ENCODE data around the gene PRIM1. TPM values are rescaled to one million over a fixed set of nuclear protein-coding genes. Genes with fewer than 3 reads are reported as not detected.
"Not testable (repeated sequence)": the region's sequence is repeated elsewhere in the genome, so short reads cannot be mapped to it uniquely, and the experiment has no call there.

The PRIM1 gene
- total RNA-seq, 1 experiment from 2014 or later, result 52.3 TPM

- Histone ChIP-seq H3K9me3 (replicated peaks) (no peaks in the 10 kb centered on the region), H3K36me3 (peaks cover 34% of the 10 kb centered on the region), H3K27ac (no peak overlapping the region), H3K27me3 (no peaks in the 10 kb centered on the region), H3K4me1 (no peaks in the 10 kb centered on the region), H3K4me3 (no peak overlapping the region)
- DNase-seq, result no peak
These were observed 23.8 kb downstream of the PRIM1 start for GRCh38 chr12:56728139-56728861.

GRCh38 chr12:56726196-56726675 is 25.9 kb downstream of the PRIM1 start:
- Histone ChIP-seq H3K27ac (peak overlapping the region; percentile 97), H3K36me3 (peaks cover 39% of the 10 kb centered on the region), H3K4me3 (peak overlapping the region; percentile 82), H3K4me1 (peaks cover 17% of the 10 kb centered on the region)
- DNase-seq; H3K9me3 ChIP-seq (replicated peaks); H3K27me3 ChIP-seq: not testable (repeated sequence)

- Histone ChIP-seq H3K4me1 (peaks cover 21% of the 10 kb centered on the region), H3K36me3 (peaks cover 40% of the 10 kb centered on the region), H3K4me3 (peak overlapping the region; percentile 82), H3K27me3 (no peaks in the 10 kb centered on the region), H3K27ac (peak overlapping the region; percentile 97), H3K9me3 (replicated peaks) (no peaks in the 10 kb centered on the region)
- DNase-seq, result no peak
These were observed 26.4 kb downstream of the PRIM1 start for GRCh38 chr12:56725723-56726102.

DNA sequence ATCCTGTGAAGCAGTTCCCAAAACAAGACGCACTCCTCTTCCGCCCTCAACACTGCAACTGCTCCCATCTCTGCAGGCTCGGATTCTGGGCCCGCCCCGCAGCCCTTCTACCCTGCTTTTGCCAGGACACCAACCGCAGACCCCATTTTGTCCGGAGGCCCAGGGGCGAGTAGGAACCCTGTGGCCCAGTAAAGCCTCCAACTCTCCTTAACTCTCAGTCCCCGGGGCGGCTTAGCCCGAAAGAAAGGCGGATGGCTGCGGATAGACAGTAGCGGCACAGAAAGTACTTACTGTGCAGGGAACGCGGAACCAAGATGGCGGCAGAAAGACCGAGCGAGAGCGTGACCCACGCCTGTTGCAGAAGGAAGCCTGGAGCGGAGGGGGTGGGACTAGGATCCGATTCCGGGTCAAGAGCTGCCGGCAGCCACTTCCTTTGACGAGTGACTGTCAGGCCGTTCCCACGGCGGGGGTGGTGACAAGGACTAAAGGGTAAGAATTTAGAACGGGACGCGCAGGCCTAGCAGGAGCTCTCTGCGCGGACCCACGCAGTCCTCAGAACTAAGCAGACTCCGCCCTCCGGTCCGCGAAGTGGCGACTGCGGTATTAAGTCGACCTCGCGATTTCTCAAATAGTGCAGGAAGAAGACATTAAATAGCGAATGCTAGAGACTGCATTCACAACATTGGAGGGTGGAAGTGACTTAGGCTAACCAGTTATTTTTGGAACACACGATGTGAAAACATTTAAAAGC is 27.0 kb downstream of the PRIM1 start, which contains the start of gene NACA:
Gene NACA (minus strand): TSS at position 328 of the 751 bp plus-strand sequence. CDS start 778 bp downstream, outside the sequence.
- peaks cover 44% of the 10 kb centered on the region for H3K36me3 ChIP-seq

DNA sequence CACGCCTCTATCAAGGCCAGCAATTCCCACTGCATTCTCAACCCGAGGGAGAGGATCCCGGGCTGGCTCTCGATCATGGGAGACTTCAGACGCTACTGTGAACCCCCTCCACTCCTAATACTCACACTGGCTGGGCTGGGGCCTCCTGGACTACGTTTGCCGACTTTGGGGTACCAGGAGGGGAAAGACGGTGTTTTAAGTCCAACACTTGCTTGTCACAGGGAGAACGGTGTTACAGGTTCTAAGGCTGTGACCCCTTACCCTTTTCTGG is 27.5 kb downstream of the PRIM1 start:
- Histone ChIP-seq H3K4me1 (peaks cover 21% of the 10 kb centered on the region), H3K4me3 (peak overlapping the region; percentile 82), H3K9me3 (replicated peaks) (no peaks in the 10 kb centered on the region), H3K27me3 (no peaks in the 10 kb centered on the region), H3K36me3 (peaks cover 48% of the 10 kb centered on the region), H3K27ac (peak overlapping the region; percentile 97)
- peak in 1 of 2 experiments; percentile 23 for DNase-seq

More for the DNA sequence above, 27.0 kb downstream of the PRIM1 start, which contains the start of gene NACA:
- Histone ChIP-seq H3K4me3 (peak within 1 kb of the TSS; percentile 82), H3K4me1 (peaks cover 21% of the 10 kb centered on the region), H3K27ac (peak within 1 kb of the TSS; percentile 97), H3K27me3 (no peaks in the 10 kb centered on the region), H3K9me3 (replicated peaks) (no peaks in the 10 kb centered on the region)
- DNase-seq, result peak; percentile 98 to 99

- H3K36me3 ChIP-seq, result peaks cover 53% of the 10 kb centered on the region
- H3K27me3 ChIP-seq, result no peaks in the 10 kb centered on the region
- H3K4me1 ChIP-seq, result peaks cover 23% of the 10 kb centered on the region
- H3K27ac ChIP-seq, result peak overlapping the region; percentile 97
- no peaks in the 10 kb centered on the region for H3K9me3 ChIP-seq (replicated peaks)
- H3K4me3 ChIP-seq, result peak overlapping the region; percentile 82
- peak; percentile 58 to 79 for DNase-seq
These were observed 28.0 kb downstream of the PRIM1 start for GRCh38 chr12:56723889-56724700.

- peaks cover 58% of the 10 kb centered on the region for H3K36me3 ChIP-seq
- peak overlapping the region; percentile 97 for H3K27ac ChIP-seq
- peak overlapping the region; percentile 82 for H3K4me3 ChIP-seq
- peaks cover 26% of the 10 kb centered on the region for H3K4me1 ChIP-seq
- peak in 1 of 2 experiments; percentile 85 for DNase-seq
- H3K9me3 ChIP-seq (replicated peaks), result no peaks in the 10 kb centered on the region
- H3K27me3 ChIP-seq, result no peaks in the 10 kb centered on the region
These were observed 28.8 kb downstream of the PRIM1 start for GRCh38 chr12:56723352-56723751.

- peaks cover 26% of the 10 kb centered on the region for H3K4me1 ChIP-seq
- no peaks in the 10 kb centered on the region for H3K27me3 ChIP-seq
- H3K9me3 ChIP-seq (replicated peaks), result no peaks in the 10 kb centered on the region
- H3K36me3 ChIP-seq, result peaks cover 58% of the 10 kb centered on the region
- no peak for DNase-seq
- H3K4me3 ChIP-seq, result peak overlapping the region; percentile 82
- peak overlapping the region; percentile 97 for H3K27ac ChIP-seq
These were observed 29.3 kb downstream of the PRIM1 start for GRCh38 chr12:56722832-56723231.

- Histone ChIP-seq H3K36me3 (peaks cover 62% of the 10 kb centered on the region), H3K4me3 (peak overlapping the region; percentile 9; the same call in 1 of the 2 replicates), H3K4me1 (peaks cover 26% of the 10 kb centered on the region), H3K9me3 (replicated peaks) (no peaks in the 10 kb centered on the region), H3K27ac (peak overlapping the region; percentile 32), H3K27me3 (no peaks in the 10 kb centered on the region)
- DNase-seq, result peak in 1 of 2 experiments; percentile 48
These were observed 30.4 kb downstream of the PRIM1 start for GRCh38 chr12:56721721-56722120.

DNA sequence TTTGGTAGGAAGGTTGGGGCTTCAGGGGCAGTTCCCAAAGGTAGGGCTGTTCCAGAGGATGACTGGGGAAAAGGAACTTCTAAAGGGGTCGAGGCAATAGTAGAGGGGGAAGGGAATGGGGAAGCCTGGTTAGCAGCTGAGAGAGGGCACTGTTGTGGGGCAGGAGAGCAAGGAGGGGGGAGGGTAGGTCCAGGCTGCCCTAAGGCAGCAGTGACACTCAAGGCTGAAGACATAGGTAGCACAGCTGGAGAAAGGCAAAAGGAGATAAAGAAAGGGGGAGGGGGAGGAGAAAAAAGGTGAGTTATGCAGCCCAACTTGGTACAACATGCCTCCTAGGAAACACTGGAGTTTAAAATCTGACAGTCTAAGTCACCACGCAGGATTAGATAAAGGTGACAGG is 30.9 kb downstream of the PRIM1 start:
- H3K36me3 ChIP-seq, result peaks cover 64% of the 10 kb centered on the region
- no peak overlapping the region for H3K4me3 ChIP-seq
- H3K27ac ChIP-seq, result no peak overlapping the region
- H3K4me1 ChIP-seq, result peaks cover 26% of the 10 kb centered on the region
- no peak for DNase-seq
- no peaks in the 10 kb centered on the region for H3K9me3 ChIP-seq (replicated peaks)
- H3K27me3 ChIP-seq, result no peaks in the 10 kb centered on the region

DNA sequence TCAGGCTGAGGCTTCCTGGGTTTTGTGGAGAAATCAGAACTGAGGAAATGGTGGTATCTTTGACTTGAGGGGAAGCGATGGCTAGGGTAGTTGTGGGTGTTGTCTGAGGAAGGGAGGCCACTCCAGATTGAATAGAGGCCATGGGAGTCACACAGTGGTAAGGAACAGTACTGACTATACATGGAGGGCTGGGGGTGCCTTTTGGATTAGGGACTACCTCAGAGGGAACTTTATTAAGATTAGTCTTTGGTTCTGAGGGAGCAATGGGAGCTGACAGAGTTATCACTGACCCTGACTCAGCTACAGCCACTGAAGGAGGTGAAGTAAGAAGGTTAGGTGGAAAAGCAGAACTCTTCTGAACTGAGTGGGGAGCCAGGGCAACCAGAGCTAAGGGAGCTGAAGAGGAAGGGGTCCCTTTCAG is 31.4 kb downstream of the PRIM1 start:
- Histone ChIP-seq H3K27me3 (no peaks in the 10 kb centered on the region), H3K27ac (no peak overlapping the region), H3K4me1 (peaks cover 26% of the 10 kb centered on the region), H3K9me3 (replicated peaks) (no peaks in the 10 kb centered on the region), H3K36me3 (peaks cover 69% of the 10 kb centered on the region), H3K4me3 (no peak overlapping the region)
- DNase-seq, result no peak

- no peaks in the 10 kb centered on the region for H3K27me3 ChIP-seq
- peaks cover 26% of the 10 kb centered on the region for H3K4me1 ChIP-seq
These were observed 33.1 kb downstream of the PRIM1 start for GRCh38 chr12:56719056-56719455.

DNA sequence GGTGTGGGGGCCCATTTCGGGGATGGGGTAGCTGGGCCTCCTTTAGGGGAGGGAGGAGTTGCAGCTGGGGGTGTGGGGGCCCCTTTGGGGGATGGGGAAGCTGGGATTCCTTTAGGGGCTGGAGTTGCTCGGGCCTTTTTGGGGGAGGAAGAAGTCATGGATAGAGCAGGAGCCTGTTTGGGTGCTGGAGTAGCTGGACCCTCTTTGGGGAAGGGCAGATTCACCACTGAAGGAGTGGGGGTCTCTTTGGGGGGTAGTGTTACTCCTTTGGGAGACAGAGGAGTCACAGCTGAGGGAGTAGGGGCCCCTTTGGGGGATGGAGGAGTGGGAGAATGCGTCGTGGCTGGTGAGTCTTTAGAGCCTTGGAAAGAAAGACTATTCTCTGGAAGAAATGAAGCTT is 33.5 kb downstream of the PRIM1 start:
- peaks cover 80% of the 10 kb centered on the region for H3K36me3 ChIP-seq

More at GRCh38 chr12:56719056-56719455, 33.1 kb downstream of the PRIM1 start:
- no peak for DNase-seq
- H3K9me3 ChIP-seq (replicated peaks), result no peaks in the 10 kb centered on the region
- H3K4me3 ChIP-seq, result no peak overlapping the region
- peaks cover 80% of the 10 kb centered on the region for H3K36me3 ChIP-seq
- H3K27ac ChIP-seq, result no peak overlapping the region

DNA sequence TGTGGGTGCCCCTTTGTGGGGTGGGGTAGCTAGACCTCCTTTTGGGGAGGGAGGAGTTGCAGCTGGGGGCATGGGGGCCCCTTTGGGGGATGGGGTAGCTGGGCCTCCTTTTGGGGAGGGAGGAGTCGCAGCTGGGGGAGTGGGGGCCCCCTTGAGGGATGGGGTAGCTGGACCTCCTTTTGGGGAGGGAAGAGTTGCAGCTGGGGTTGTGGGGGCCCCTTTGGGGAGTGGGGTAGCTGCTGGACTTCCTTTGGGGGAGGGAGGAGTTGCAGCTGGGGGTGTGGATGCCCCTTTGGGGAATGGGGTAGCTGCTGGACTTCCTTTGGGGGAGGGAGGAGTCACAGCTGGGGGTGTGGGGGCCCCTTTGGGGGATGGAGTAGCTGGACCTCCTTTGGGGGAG is 34.0 kb downstream of the PRIM1 start:
- Histone ChIP-seq H3K36me3 (peaks cover 80% of the 10 kb centered on the region), H3K4me3 (no peak overlapping the region), H3K9me3 (replicated peaks) (no peaks in the 10 kb centered on the region), H3K4me1 (peaks cover 26% of the 10 kb centered on the region), H3K27ac (no peak overlapping the region), H3K27me3 (no peaks in the 10 kb centered on the region)
- no peak for DNase-seq

More for the DNA sequence above, 33.5 kb downstream of the PRIM1 start:
- Histone ChIP-seq H3K9me3 (replicated peaks) (no peaks in the 10 kb centered on the region), H3K27me3 (no peaks in the 10 kb centered on the region), H3K27ac (no peak overlapping the region), H3K4me1 (peaks cover 26% of the 10 kb centered on the region), H3K4me3 (no peak overlapping the region)
- DNase-seq, result no peak

Data from SJCRH30 (cell line).